ENCODE results near the gene MITF. TPM values are rescaled to one million over a fixed set of nuclear protein-coding genes. Genes with fewer than 3 reads are reported as not detected.

The MITF gene
- polyA plus RNA-seq, 1 experiment = 30.9 TPM

DNA sequence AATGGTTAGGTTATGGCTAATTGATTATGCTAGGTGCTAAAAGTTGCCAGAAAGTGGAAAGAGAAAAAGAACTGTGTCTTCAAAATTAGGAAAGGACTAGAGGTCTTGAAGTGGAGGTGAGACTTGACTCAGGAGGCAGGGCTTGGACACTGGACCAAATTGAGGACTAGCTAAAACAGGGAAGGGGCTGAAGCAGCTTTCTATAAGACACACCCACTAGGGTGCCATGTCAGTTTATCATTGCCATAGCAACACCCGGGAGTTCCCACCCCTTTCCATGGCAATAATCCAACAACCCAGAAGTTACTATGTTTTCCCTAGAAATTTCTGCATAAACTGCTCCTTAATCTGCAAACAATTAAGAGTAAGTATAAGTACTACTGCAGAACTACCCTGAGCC lies 42.9 kb upstream of the MITF start:
- DNase-seq (ENCODE audit: low read depth) = no peak

DNA sequence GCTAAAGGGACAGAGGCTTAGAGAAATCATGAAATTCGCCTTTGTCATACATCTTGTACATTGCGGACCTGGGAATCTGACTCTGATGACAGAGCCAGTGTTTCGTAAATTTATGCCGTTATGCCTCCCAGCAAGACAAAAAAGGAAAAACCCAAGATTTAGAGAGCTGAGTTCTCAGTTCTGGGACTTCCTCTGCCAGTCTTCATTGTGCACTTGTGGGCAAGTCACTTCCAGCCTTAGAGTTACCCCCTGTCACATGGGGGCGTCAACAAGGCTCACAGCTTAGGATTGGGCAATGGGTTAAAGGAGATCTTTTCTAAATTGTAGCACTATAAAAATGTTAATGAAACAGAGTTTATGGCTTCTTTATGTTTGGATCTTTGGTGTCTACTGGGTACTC lies 41.9 kb upstream of the MITF start:
- H3K4me3 ChIP-seq (ENCODE audit: low read depth, low read length) = no peak overlapping the region
- TF ChIP-seq, protein P1, sequence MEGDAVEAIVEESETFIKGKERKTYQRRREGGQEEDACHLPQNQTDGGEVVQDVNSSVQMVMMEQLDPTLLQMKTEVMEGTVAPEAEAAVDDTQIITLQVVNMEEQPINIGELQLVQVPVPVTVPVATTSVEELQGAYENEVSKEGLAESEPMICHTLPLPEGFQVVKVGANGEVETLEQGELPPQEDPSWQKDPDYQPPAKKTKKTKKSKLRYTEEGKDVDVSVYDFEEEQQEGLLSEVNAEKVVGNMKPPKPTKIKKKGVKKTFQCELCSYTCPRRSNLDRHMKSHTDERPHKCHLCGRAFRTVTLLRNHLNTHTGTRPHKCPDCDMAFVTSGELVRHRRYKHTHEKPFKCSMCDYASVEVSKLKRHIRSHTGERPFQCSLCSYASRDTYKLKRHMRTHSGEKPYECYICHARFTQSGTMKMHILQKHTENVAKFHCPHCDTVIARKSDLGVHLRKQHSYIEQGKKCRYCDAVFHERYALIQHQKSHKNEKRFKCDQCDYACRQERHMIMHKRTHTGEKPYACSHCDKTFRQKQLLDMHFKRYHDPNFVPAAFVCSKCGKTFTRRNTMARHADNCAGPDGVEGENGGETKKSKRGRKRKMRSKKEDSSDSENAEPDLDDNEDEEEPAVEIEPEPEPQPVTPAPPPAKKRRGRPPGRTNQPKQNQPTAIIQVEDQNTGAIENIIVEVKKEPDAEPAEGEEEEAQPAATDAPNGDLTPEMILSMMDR (IDR thresholded peaks at IDR 0.05; ENCODE audit: insufficient read depth, low read depth, low read length) = no peak
- ChIA-PET POLR2A (no interaction called here), CTCF (interaction anchor here (0.9 to 4.5 kb wide), 7 partner anchors 12 to 254 kb away, joined by 3 to 24 read pairs (median 3); partner anchors contain the start of gene MITF)
- H3K36me3 ChIP-seq (ENCODE audit: control insufficient read depth, insufficient read depth, low read length) = no peaks in the 10 kb centered on the region
- DNase-seq (ENCODE audit: low read depth) = no peak
- no peaks in the 10 kb centered on the region for H3K27me3 ChIP-seq (ENCODE audit: control insufficient read depth, insufficient read depth, low read length)

More for the DNA sequence above, 42.9 kb upstream of the MITF start:
- TF ChIP-seq, protein P1 (IDR thresholded peaks at IDR 0.05; ENCODE audit: insufficient read depth, low read depth, low read length) = no peak
- Histone ChIP-seq H3K4me3 (ENCODE audit: low read depth, low read length) (no peak overlapping the region), H3K27me3 (ENCODE audit: control insufficient read depth, insufficient read depth, low read length) (no peaks in the 10 kb centered on the region), H3K36me3 (ENCODE audit: control insufficient read depth, insufficient read depth, low read length) (no peaks in the 10 kb centered on the region)
- ChIA-PET POLR2A (no interaction called here), CTCF (interaction anchor here (0.9 to 4.5 kb wide), 6 partner anchors 10 to 255 kb away, joined by 3 to 24 read pairs (median 3); partner anchors contain the start of gene MITF)

DNA sequence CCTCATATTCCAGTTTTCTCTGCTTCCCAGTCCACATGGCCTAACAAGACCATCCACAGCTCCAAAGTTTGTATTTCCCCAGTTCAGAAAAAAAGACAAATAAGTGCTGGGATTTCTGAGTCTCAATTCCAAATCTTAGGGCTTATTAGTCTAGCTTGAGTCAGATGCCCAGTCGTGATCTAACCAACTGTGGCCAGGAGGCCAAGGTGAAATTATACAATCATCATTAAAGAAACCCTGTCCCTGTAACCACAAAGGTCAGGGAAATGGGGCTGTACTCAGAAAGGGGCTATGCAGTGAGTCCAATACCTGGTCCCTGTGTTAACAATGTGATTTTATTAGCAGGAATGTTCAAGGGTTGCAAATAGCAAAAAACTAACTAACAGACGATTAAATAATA lies 40.5 kb upstream of the MITF start:
- H3K27me3 ChIP-seq (ENCODE audit: control insufficient read depth, insufficient read depth, low read length) = no peaks in the 10 kb centered on the region
- no peak overlapping the region for H3K4me3 ChIP-seq (ENCODE audit: low read depth, low read length)
- POLR2A ChIA-PET = no interaction called here
- TF ChIP-seq, protein P1 (IDR thresholded peaks at IDR 0.05; ENCODE audit: insufficient read depth, low read depth, low read length) = no peak
- DNase-seq (ENCODE audit: low read depth) = no peak
- no peaks in the 10 kb centered on the region for H3K36me3 ChIP-seq (ENCODE audit: control insufficient read depth, insufficient read depth, low read length)
- CTCF ChIA-PET = interaction anchor here (1.2 to 4.5 kb wide), 3 partner anchors 11 to 93 kb away, joined by 3 to 24 read pairs (median 5); no protein-coding TSS in a partner anchor

DNA sequence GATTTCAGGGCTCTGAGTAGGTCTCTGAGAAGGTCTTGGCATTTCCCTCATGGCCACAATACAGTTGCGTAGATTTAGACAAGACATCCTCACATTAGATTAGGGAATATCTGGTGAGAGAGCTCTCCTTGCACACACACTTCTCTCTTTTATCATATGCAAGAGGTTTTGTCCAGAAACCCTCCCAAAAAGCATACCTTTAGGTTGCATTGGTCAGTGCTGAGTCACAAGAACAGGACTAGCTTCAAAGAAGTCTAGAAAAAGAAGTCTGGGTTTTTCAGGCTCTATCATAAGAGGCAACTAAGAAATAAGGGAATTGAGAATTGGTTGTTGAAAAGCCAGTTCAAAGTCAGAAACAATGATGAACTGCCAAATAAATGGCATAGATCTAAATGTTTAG lies 40.1 kb upstream of the MITF start:
- ChIA-PET CTCF (interaction anchor here (4.5 kb wide), 1 partner anchor 93 kb away, joined by 24 read pairs; no protein-coding TSS in a partner anchor), POLR2A (no interaction called here)
- DNase-seq (ENCODE audit: low read depth) = no peak
- H3K36me3 ChIP-seq (ENCODE audit: control insufficient read depth, insufficient read depth, low read length) = no peaks in the 10 kb centered on the region
- H3K27me3 ChIP-seq (ENCODE audit: control insufficient read depth, insufficient read depth, low read length) = no peaks in the 10 kb centered on the region
- no peak overlapping the region for H3K4me3 ChIP-seq (ENCODE audit: low read depth, low read length)
- TF ChIP-seq, protein P1 (IDR thresholded peaks at IDR 0.05; ENCODE audit: insufficient read depth, low read depth, low read length) = no peak

DNA sequence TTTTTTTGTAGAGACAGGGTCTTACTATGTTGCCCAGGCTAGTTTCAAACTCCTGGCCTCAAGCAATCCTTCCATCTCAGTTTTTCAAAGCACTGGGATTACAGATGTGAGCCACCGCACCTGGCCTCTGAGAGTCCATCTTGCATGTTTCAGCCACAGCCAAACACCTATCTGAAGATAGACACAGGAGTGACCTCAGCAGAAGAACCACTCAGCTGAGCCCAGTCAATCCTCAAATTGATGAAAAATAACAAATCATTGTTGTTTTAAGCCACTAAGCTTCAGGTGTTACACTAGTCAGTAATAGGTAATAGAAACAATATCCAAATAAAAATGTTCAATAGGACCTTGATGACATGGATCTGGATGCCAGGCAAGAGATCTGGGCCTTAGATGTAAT lies 38.3 kb upstream of the MITF start:
- Histone ChIP-seq H3K27me3 (ENCODE audit: control insufficient read depth, insufficient read depth, low read length) (no peaks in the 10 kb centered on the region), H3K36me3 (ENCODE audit: control insufficient read depth, insufficient read depth, low read length) (no peaks in the 10 kb centered on the region), H3K4me3 (ENCODE audit: low read depth, low read length) (no peak overlapping the region)
- DNase-seq (ENCODE audit: low read depth) = no peak
- POLR2A ChIA-PET = no interaction called here
- CTCF ChIA-PET = no interaction called here
- TF ChIP-seq, protein P1 (IDR thresholded peaks at IDR 0.05; ENCODE audit: insufficient read depth, low read depth, low read length) = no peak
